ENCODE data around the gene MTAP. TPM values are rescaled to one million over a fixed set of nuclear protein-coding genes. Genes with fewer than 3 reads are reported as not detected.

The MTAP gene
- total and polyA plus RNA-seq, 2 of the 13 experiments (the other 11 are each of a cell fraction or from before 2014, with no cell fraction given): 16.7 to 51.2 TPM

- peak; percentile 81 for FAIRE-seq
- no peak overlapping the region for H3K27ac ChIP-seq (ENCODE audit: extremely low read length, insufficient read depth, low read length)
- CTCF ChIA-PET (ENCODE audit: low intra/inter-chr PET ratio, low total read pairs): interaction anchor here (0.8 to 2.9 kb wide), 7 partner anchors 80 to 594 kb away, joined by 3 to 35 read pairs (median 6); no protein-coding TSS in a partner anchor
- TF ChIP-seq MBD4 (IDR thresholded peaks at IDR 0.05; ENCODE audit: borderline replicate concordance, low read length) (no peak), ZNF572 (CRISPR knock-in tag; IDR thresholded peaks at IDR 0.05) (no peak), EP300 (IDR thresholded peaks at IDR 0.05; ENCODE audit: low read depth in 2 of 2, low read length in 2 of 2) (no peak), EP300 (CRISPR knock-in tag; IDR thresholded peaks at IDR 0.05; ENCODE audit: borderline replicate concordance) (no peak), WIZ (CRISPR knock-in tag; IDR thresholded peaks at IDR 0.05) (no peak), ZNF790 (CRISPR knock-in tag; IDR thresholded peaks at IDR 0.05; ENCODE audit: borderline replicate concordance) (no peak), ELF3 (CRISPR knock-in tag; IDR thresholded peaks at IDR 0.05) (peak; percentile 61), SRY (CRISPR knock-in tag; IDR thresholded peaks at IDR 0.05) (no peak), ZNF362 (CRISPR knock-in tag; IDR thresholded peaks at IDR 0.05; ENCODE audit: borderline replicate concordance) (peak; percentile 79), POLR2G (IDR thresholded peaks at IDR 0.05; ENCODE audit: low read depth, low read length) (no peak), AKNA (CRISPR knock-in tag; IDR thresholded peaks at IDR 0.05; ENCODE audit: borderline replicate concordance) (no peak), MAF1 (CRISPR knock-in tag; IDR thresholded peaks at IDR 0.05; ENCODE audit: borderline replicate concordance) (no peak), IRX3 (CRISPR knock-in tag; IDR thresholded peaks at IDR 0.05; ENCODE audit: borderline replicate concordance, low read depth) (no peak), ZNF180 (CRISPR knock-in tag; IDR thresholded peaks at IDR 0.05; ENCODE audit: borderline replicate concordance, low read depth) (no peak), ESRRA (CRISPR knock-in tag; IDR thresholded peaks at IDR 0.05; ENCODE audit: low read depth) (no peak), MXI1 (IDR thresholded peaks at IDR 0.05; ENCODE audit: borderline replicate concordance, low read depth, low read length) (0 out of 3 replicates have a peak, but pooled peaks have one; percentile 23), NCOA1 (CRISPR knock-in tag; IDR thresholded peaks at IDR 0.05) (no peak), ISL2 (CRISPR knock-in tag; IDR thresholded peaks at IDR 0.05) (no peak), ZNF382 (CRISPR knock-in tag; IDR thresholded peaks at IDR 0.05; ENCODE audit: borderline replicate concordance) (no peak)
Measured at GRCh38 chr9:21789541-21790037, 12.8 kb upstream of the MTAP start.

More at GRCh38 chr9:21789541-21790037, 12.8 kb upstream of the MTAP start:
- Histone ChIP-seq H3K36me3 (replicated peaks in 1 of 2; ENCODE audit: control insufficient read depth in 1 of 2, insufficient read depth in 2 of 2, low read length in 2 of 2) (no peaks in the 10 kb centered on the region), H3K9ac (ENCODE audit: insufficient read depth, low read depth, low read length) (no peak overlapping the region), H3K4me3 (replicated peaks in 1 of 3; ENCODE audit: insufficient read depth in 1 of 3, low read depth in 2 of 3, low read length in 3 of 3) (peak overlapping the region in 1 of 3 experiments; percentile 32; a peak in 1 of 6 replicates), H3K27me3 (ENCODE audit: control insufficient read depth in 1 of 2, insufficient read depth in 2 of 2, low read length in 2 of 2) (no peaks in the 10 kb centered on the region), H2AFZ (ENCODE audit: low read length) (peak overlapping the region; percentile 64), H4K20me1 (ENCODE audit: insufficient read depth, low read length) (no peaks in the 10 kb centered on the region), H3K9me3 (ENCODE audit: low read length) (no peaks in the 10 kb centered on the region), H3K4me1 (ENCODE audit: insufficient read depth, low read length) (no peaks in the 10 kb centered on the region), H3K4me2 (ENCODE audit: low read depth, low read length) (peak overlapping the region; percentile 70), H3K79me2 (ENCODE audit: insufficient read depth, low read length) (no peaks in the 10 kb centered on the region)
- POLR2A ChIA-PET: no interaction called here
- no TSS peak for BruUV-seq (replicated peaks)
- ATAC-seq (peak; percentile 99), DNase-seq (ENCODE audit: low spot score) (peak; percentile 83)
- intact Hi-C loops (cut with micrococcal nuclease; ENCODE audit: unreplicated experiment): loop anchor here (1.0 to 2.0 kb wide), 6 partner anchors 80 to 595 kb away; no protein-coding TSS in a partner anchor
- in situ Hi-C loops (cut with HindIII; ENCODE audit: extremely low pct_ligation_motif_present, low pct_unique_long_range_greater_than_20kb): loop anchor here (10.0 to 25.0 kb wide), 3 partner anchors 325 to 602 kb away; partner anchors contain the start of genes IFNA4 and KLHL9
- WGBS (ENCODE audit: low lambda C conversion rate): 0% methylated on average over 2 of the region's 2 CpGs
